ENCODE measurements around the gene KLHL29. TPM values are rescaled to one million over a fixed set of nuclear protein-coding genes. Genes with fewer than 3 reads are reported as not detected.
"Not testable (repeated sequence)": the region's sequence is repeated elsewhere in the genome, so short reads cannot be mapped to it uniquely, and the experiment has no call there.

Gene KLHL29
- polyA plus RNA-seq, 1 of the 3 experiments (the other 2 are of a cell fraction): 4.6 TPM

DNA sequence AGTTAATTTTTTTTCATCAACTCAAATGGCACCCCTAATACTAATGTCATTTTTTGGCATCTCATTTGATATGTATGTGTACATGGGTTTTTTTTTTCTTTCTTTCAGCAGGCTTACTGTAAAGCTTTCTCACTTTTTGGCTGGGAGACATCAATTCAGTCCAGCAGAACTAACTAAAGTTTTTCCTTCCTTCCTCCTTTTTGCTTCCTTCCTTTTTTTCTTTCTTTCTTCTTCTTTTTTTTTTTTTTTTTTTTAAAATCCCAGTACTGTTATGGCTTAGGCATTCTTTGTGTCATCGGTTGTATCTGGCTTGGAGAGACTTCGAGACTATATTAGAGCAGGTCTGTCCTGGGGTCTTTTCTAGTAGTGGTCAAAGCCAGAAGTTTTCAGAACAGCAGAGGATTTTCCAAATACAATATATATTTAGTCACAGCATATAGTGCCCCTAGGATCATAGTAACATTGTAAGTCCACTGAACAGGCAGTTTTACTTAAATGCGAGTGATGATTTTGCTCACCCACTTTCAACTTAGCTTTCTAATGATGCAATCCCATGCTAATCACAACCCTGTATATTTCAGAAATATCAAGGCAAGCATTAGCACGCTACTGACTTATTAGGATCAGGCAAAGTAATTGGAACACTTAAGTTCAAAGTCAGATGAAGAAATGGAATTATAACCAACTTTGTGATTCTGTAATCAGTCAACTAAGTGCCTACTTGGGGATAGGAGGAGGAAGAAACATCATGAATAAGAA, 4.0 kb downstream of the KLHL29 start (continued):
- TF ChIP-seq GATA2 (CRISPR knock-in tag; IDR thresholded peaks at IDR 0.05) (no peak), EZH2phosphoT487 (IDR thresholded peaks at IDR 0.05; ENCODE audit: borderline replicate concordance, low read depth) (no peak), FOSL2 (IDR thresholded peaks at IDR 0.05; ENCODE audit: borderline replicate concordance, low read depth) (no peak), JUND (IDR thresholded peaks at IDR 0.05) (no peak), EP300 (IDR thresholded peaks at IDR 0.05; ENCODE audit: borderline replicate concordance in 1 of 2, low read depth in 1 of 2, low read length in 1 of 2) (no peak), RAD21 (IDR thresholded peaks at IDR 0.05; ENCODE audit: low read length) (no peak)

DNA sequence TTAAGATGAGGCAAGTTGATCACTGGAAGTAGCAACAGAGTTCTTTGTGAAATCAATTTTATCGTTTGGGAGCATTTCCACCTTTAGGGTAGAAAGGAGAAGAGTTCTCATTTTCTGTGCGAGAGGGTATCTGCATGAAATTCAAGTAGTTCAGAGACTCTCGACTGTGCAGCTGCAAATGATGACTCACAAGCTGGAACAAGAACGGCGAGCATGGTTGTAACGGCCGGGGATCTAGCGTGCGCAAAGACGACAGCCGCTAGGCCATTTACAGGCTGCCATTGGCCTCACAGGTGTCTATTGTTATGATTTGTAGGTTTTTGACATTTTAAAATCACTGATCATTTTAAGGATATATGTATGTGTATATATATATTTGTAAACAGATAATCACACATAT, 5.2 kb downstream of the KLHL29 start:
- Histone ChIP-seq H3K9ac (no peak overlapping the region), H3K9me2 (no peaks in the 10 kb centered on the region), H3K4me3 (ENCODE audit: low read depth in 2 of 2, low read length in 1 of 2) (no peak overlapping the region), H3F3A (replicated peaks; ENCODE audit: insufficient read depth) (no peaks in the 10 kb centered on the region), H3K79me2 (ENCODE audit: insufficient read depth) (0 out of 2 replicates have a peak, but pooled peaks cover 8% of the 10 kb centered on the region), H3K36me3 (replicated peaks in 1 of 2; ENCODE audit: control insufficient read depth in 1 of 2, insufficient read depth in 2 of 2, low read length in 1 of 2) (no peaks in the 10 kb centered on the region), H3K4me1 (ENCODE audit: control insufficient read depth in 1 of 2, insufficient read depth in 2 of 2, low read depth in 1 of 2, low read length in 1 of 2) (peaks cover 9 to 14% of the 10 kb centered on the region in 2 experiments; a peak in 2 of 4 replicates), H2AFZ (ENCODE audit: low read depth) (no peak overlapping the region), H3K27ac (ENCODE audit: low read depth in 2 of 2, low read length in 1 of 2) (no peak overlapping the region), H3K4me2 (no peak overlapping the region), H3K27me3 (ENCODE audit: insufficient read depth) (no peaks in the 10 kb centered on the region), H3K9me3 (no peaks in the 10 kb centered on the region), H4K20me1 (ENCODE audit: insufficient read depth) (peaks cover 7% of the 10 kb centered on the region; the same call in 1 of the 2 replicates)
- ChIA-PET POLR2A (no interaction called here), CTCF (interaction anchor here (1.2 kb wide), 1 partner anchor 27 kb away, joined by 3 read pairs; no protein-coding TSS in a partner anchor)
- TF ChIP-seq TEAD4 (IDR thresholded peaks at IDR 0.05; ENCODE audit: borderline replicate concordance, insufficient read depth): no peak
- TF ChIP-seq MXI1 (IDR thresholded peaks at IDR 0.05; ENCODE audit: low read depth, low read length): no peak
- TF ChIP-seq RXRA (IDR thresholded peaks at IDR 0.05; ENCODE audit: borderline replicate concordance, low read depth): no peak
- TF ChIP-seq CHD2 (IDR thresholded peaks at IDR 0.05; ENCODE audit: low read length, partially characterized antibody): no peak
- TF ChIP-seq JUND (IDR thresholded peaks at IDR 0.05): no peak
- TF ChIP-seq FOXJ3 (CRISPR knock-in tag; IDR thresholded peaks at IDR 0.05): no peak
- TF ChIP-seq, protein P1, sequence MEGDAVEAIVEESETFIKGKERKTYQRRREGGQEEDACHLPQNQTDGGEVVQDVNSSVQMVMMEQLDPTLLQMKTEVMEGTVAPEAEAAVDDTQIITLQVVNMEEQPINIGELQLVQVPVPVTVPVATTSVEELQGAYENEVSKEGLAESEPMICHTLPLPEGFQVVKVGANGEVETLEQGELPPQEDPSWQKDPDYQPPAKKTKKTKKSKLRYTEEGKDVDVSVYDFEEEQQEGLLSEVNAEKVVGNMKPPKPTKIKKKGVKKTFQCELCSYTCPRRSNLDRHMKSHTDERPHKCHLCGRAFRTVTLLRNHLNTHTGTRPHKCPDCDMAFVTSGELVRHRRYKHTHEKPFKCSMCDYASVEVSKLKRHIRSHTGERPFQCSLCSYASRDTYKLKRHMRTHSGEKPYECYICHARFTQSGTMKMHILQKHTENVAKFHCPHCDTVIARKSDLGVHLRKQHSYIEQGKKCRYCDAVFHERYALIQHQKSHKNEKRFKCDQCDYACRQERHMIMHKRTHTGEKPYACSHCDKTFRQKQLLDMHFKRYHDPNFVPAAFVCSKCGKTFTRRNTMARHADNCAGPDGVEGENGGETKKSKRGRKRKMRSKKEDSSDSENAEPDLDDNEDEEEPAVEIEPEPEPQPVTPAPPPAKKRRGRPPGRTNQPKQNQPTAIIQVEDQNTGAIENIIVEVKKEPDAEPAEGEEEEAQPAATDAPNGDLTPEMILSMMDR (IDR thresholded peaks at IDR 0.05): no peak
- TF ChIP-seq GABPA (IDR thresholded peaks at IDR 0.05; ENCODE audit: low read depth): no peak
- TF ChIP-seq, protein P2, sequence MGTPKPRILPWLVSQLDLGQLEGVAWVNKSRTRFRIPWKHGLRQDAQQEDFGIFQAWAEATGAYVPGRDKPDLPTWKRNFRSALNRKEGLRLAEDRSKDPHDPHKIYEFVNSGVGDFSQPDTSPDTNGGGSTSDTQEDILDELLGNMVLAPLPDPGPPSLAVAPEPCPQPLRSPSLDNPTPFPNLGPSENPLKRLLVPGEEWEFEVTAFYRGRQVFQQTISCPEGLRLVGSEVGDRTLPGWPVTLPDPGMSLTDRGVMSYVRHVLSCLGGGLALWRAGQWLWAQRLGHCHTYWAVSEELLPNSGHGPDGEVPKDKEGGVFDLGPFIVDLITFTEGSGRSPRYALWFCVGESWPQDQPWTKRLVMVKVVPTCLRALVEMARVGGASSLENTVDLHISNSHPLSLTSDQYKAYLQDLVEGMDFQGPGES (IDR thresholded peaks at IDR 0.05; ENCODE audit: low read depth, low read length): no peak
- no peak for TF ChIP-seq NFIC (IDR thresholded peaks at IDR 0.05; ENCODE audit: borderline replicate concordance)
- no peak for TF ChIP-seq EP300 (IDR thresholded peaks at IDR 0.05; ENCODE audit: borderline replicate concordance in 1 of 2, low read depth in 1 of 2, low read length in 1 of 2)
- no peak for TF ChIP-seq FOXM1 (IDR thresholded peaks at IDR 0.05; ENCODE audit: low read depth)
- TF ChIP-seq SIN3A (IDR thresholded peaks at IDR 0.05; ENCODE audit: borderline replicate concordance, low read depth, low read length): no peak
- TF ChIP-seq GATA2 (CRISPR knock-in tag; IDR thresholded peaks at IDR 0.05): no peak
- no peak for TF ChIP-seq EZH2phosphoT487 (IDR thresholded peaks at IDR 0.05; ENCODE audit: borderline replicate concordance, low read depth)
- no peak for DNase-seq
- WGBS (ENCODE audit: low lambda C conversion rate): 92% methylated on average over 11 of the region's 11 CpGs

DNA sequence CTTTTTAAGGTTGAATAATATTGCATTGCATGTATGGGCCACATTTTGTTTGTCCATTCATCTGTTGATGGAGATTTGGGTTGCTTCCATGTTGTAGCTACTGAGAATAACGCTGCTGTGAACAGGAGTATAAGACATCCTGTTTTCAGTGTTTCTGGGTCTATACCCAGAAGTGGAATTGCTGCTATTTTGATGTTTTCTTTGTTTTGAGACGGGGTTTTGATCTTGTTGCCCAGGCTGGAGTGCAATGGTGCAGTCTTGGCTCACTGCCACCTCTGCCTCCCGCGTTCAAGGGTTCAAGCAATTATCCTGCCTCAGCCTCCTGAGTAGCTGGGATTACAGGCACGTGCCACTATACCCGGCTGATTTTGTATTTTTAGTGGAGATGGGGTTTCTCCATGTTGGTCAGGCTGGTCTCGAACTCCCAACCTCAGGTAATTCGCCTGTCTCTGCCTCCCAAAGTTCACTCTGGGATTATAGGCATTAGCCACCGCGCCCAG, 6.3 kb downstream of the KLHL29 start:
- H3K27ac ChIP-seq (ENCODE audit: low read depth in 2 of 2, low read length in 1 of 2); H4K20me1 ChIP-seq (ENCODE audit: insufficient read depth); H3K9me2 ChIP-seq; H3K4me3 ChIP-seq (ENCODE audit: low read depth in 2 of 2, low read length in 1 of 2); H3K79me2 ChIP-seq (ENCODE audit: insufficient read depth); H3K36me3 ChIP-seq (replicated peaks in 1 of 2; ENCODE audit: control insufficient read depth in 1 of 2, insufficient read depth in 2 of 2, low read length in 1 of 2); H3K9me3 ChIP-seq; H3F3A ChIP-seq (replicated peaks; ENCODE audit: insufficient read depth); H3K4me1 ChIP-seq (ENCODE audit: control insufficient read depth in 1 of 2, insufficient read depth in 2 of 2, low read depth in 1 of 2, low read length in 1 of 2); H3K9ac ChIP-seq; DNase-seq; H2AFZ ChIP-seq (ENCODE audit: low read depth); H3K4me2 ChIP-seq; POLR2A ChIA-PET; H3K27me3 ChIP-seq (ENCODE audit: insufficient read depth): not testable (repeated sequence)
- CTCF ChIA-PET: interaction anchor here (0.6 to 2.6 kb wide), 5 partner anchors 13 to 1035 kb away, joined by 3 to 7 read pairs (median 3); no protein-coding TSS in a partner anchor
- 88% methylated on average over 10 of the region's 10 CpGs for WGBS (ENCODE audit: low lambda C conversion rate)

Measured in SK-N-SH (cell line).